Right renal cortex interstitium (tissue), 3 donors: ENCODE data around the gene POLR2A. TPM values are rescaled to one million over a fixed set of nuclear protein-coding genes. Genes with fewer than 3 reads are reported as not detected.
"Not testable (repeated sequence)": the region's sequence is repeated elsewhere in the genome, so short reads cannot be mapped to it uniquely, and the experiment has no call there.

Experiments
- DNase-seq, 3 donors: peaks; one replicate each; pipeline ENCODE4 v3.0.0-alpha.2; 2013; ENCODE audit warnings: low read depth in 3 of 3, low spot score in 2 of 3
- polyA plus RNA-seq, 3 donors: library from polyadenylated mRNA; unstranded; fragments of 120-200 nt; gene quantifications; one replicate each; pipeline ENCODE4 v1.2.1, GENCODE V29; 2013; ENCODE audit not compliant: insufficient read length in 3 of 3

Gene POLR2A
- polyA plus RNA-seq, 3 donors: 108 to 118 (median 118) TPM

DNA sequence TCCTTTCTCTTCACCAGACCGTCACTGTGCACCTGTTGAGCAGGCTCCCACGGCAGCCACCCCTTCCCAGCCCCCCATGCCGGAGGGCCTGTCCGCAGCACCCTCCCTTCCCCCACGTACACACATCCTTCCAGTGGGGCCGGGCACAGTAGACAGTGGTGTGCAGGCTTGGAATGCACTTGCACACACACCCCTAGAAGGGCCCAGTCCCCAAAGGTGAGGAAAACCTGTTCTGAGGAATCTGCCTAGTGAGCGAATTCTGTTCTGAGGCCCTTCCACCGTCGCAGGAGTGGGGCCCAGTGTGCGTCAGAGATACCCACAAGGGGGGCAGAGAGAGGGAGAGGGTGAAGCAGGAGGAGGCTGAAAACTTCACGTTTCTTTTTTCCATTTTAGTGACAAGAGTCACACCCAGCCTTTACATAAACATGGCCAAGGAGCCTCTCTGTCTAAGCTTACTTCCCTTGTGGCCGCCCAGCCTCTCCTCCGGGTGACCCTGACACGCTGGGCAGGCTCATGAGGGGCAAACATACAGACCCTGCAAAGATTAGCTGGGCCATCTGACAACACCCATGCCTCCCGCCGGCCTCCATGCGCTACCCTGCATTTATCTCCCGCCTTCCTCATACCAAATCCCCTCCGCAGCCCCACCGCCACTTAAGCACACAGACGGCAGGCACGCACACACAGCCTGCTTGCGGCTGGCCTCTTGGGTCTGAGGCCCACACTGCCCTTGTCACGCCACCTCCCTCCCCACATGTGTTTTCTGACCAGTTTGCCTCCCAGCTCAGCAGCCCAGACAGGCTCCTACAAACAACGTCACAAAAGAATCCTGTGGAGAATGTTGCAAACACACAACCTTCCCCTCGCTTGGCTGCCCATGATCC lies 6.5 kb upstream of the POLR2A start:
- no peak for DNase-seq

GRCh38 chr17:7478276-7479212 lies 5.6 kb upstream of the POLR2A start:
- no peak for DNase-seq

DNA sequence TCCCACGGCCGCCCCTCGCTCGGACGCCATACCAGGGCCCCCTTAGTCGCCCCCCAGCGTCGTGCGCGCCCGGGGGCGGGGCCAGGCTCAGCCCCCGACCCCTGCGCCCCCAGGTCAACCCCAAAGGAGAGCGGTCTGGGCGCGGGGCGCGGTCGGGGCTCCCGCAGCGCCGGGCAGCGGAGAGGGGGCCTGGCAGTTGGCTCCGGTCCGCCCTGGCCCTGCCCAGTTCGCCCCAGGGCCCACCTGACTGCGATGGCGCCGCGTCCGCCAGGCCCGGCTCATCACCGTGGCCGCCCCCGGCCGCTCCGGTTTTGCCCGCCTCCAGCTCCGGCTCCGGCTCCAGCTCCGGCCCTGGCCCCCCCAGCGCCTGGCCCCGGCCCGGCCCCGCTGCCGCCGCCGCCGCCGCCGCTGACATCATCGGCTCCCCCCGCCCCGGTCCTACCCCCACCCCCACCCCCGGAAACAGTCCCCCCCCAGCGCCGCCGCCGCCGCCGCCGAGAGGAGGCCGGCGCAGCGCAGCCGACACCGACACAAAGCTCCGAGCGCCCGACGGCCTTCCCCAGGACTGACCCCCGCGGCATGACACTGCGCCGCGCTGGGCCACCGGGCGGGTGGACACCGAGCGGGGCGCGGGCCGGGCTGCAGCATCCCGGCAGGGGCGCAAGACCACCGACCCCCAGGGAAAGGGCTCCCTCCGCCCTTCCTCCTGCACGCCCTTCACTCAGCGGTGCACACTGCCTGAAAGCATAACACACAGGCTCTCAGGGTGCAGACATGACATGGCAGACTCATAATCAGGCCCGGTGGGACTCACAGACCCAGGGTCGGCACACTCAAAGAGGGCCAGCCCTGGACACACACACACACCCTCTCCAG lies 4.7 kb upstream of the POLR2A start, which contains the start of gene ZBTB4:
Gene ZBTB4 (minus strand): TSS at position 419 of the 876 bp plus-strand sequence. CDS start 12,830 bp downstream, outside the sequence.
- DNase-seq: no peak

DNA sequence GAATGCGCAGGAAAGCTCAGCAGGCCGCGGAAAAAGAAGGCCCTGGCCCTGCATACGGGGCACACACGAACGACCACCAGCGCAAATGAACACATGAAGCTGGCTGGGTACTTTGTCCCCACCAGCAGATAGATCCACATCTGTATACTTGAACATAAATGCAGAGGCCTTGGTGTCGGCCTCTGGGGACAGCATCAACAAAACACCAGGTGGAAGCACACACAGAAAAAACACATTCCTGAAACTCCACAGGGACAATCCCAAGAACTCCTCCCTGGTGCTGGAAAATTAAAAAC lies 4.1 kb upstream of the POLR2A start:
- no peak for DNase-seq

DNA sequence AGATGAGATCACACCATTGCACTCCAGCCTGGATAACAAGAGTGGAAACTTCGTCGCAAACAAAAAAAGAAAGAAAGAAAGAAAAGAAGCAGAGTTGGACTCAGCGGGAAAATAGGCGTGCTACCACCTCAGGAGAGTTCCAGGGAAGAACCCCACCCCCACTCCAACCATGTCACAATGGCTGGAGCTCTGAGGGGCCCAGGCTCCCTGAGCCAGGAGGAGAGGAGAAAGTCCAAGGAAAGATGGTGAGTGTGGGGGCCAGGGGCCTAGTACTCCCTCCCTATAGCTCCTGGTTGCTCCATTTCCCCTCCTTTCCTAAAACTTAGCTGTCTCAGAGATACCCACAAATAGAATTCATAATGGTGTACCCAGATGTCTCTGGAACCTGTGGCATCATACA lies 2.9 kb upstream of the POLR2A start, which contains the start of gene SLC35G6:
Gene SLC35G6 (plus strand): TSS at position 172 of the 400 bp plus-strand sequence. CDS start 71 bp downstream, at position 243.
- DNase-seq: not testable (repeated sequence)

- DNase-seq: not testable (repeated sequence)
These were observed 2.1 kb upstream of the POLR2A start for GRCh38 chr17:7481842-7482741.

DNA sequence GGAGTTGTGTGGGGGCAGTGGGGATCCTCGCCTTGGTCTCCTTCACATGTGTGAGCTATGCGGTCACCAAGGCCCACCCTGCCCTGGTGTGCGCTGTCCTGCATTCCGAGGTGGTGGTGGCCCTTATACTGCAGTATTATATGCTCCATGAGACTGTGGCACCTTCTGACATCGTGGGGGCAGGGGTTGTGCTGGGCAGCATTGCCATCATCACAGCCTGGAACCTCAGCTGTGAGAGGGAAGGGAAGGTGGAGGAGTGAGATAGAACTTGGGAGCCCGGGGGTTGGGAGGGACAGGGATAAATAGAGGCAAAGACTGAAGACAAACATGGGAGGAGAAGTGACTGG lies 1.5 kb upstream of the POLR2A start:
- DNase-seq: not testable (repeated sequence)

DNA sequence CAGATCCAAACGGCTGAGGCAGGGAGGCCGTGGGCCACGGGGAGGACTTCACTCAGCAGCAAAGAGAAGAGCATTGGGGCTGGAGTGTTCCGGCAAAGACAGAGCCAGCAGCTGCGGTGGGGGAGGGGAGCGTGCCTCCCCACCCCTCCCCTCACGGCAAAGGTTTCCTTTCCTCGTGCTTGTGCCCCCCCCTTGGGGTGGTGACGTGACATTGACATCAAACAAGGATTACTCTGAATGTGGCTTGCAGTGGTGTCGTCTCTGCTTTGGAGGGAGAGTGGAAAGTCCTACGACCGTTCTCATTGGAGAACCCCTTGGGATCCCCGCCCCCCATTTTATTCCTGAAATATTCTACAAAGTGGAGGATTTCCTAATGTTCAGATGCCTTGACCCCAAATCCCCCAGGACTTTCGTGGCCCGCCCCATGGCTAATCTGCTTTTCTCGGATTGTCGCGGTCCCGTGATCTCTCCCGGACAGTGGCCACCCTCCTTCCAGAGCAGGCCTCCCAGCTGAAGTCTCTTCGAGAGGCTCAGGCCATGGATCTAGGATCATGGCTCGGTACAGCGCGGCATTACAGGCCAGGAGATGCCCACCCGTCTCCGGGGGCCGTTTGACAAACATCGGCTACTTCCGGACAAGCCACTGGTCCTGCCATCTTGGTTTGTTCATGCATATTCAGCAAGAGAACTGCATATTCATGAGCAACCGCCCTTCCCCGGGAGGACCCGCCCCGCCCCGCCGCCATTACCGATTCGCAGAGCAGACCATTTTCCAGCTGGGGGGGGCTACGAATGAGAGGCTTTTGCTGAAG lies 705 bp upstream of the POLR2A start:
- DNase-seq: no peak

DNA sequence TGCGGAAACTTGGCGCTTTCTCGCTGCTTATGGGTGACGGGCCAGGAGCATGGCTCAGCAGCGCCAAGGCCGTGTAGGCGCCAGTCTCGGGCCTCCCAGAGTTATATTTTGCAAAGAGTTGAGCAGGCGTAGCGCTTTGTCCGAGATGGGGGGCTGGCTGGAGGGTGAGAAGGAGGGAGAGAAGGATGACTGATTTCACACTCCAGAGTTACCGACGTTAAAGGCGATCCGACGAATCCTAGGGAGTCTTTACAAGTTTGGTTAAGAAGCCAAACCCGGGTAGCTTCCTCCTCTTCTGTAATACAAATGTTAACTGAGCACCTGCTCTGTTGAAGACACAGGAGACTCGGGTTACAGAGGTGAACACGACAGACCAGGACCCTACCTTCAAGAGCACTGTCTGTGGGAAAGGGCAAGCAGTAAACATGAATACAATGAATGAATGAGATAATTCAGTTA lies 782 bp downstream of the POLR2A start:
- no peak for DNase-seq

GRCh38 chr17:7486181-7486580 lies 2.0 kb downstream of the POLR2A start:
- DNase-seq: no peak

GRCh38 chr17:7490144-7490543 lies 6.0 kb downstream of the POLR2A start:
- DNase-seq: no peak

DNA sequence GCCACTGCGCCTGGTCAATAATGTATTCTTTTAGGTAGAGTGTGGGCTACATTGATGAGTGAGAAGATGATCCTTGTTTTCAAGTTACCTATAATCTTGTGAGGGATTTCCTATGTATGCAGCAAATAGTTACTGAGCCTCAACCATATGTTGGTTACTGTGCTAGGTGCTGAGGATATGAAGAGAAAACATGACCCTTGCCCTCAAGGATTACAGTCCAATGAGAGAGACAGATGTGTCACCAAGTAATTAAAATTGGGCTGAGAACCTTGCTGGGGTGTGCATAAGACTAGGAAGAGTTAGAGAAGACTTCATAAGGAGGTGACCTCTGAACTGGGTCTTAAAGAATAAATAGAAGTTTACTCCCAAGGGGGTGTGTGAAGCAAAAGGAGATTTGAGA lies 7.4 kb downstream of the POLR2A start:
- DNase-seq: no peak

DNA sequence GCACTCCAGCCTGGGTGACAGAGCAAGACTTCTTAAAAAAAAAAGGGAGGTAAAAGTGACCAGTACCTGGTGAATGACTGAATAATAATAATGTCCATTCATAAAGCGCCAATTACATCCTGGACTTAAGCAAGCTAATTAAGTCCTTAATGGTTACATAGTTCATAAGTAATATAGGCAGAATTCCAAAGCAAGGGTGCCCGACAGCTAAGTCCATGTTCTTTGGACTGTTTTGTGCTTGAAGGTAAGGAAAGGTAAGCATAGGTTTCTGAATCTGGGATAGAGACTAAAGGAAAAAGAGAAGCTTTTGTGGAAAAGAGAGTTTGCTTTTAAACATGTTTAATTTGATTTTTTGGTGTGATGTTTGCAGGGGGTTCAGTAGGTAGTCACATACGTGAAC lies 9.8 kb downstream of the POLR2A start:
- DNase-seq: no peak

DNA sequence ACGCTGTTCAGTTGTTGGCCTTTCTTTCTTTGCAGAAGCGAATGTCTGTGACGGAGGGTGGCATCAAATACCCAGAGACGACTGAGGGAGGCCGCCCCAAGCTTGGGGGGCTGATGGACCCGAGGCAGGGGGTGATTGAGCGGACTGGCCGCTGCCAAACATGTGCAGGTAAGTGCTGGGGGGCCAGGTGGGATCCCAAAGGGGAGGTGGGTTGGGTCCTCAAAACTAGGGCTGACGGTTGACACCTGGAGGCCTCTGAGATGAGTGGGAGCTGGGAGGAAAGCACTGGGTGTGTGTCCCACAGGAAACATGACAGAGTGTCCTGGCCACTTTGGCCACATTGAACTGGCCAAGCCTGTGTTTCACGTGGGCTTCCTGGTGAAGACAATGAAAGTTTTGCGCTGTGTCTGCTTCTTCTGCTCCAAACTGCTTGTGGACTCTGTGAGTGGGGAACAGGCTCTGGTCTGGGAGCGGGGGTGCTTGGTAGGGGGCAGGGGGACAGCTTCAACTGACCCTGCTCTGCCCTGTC lies 11.8 kb downstream of the POLR2A start:
- no peak for DNase-seq

GRCh38 chr17:7496470-7497183 lies 12.5 kb downstream of the POLR2A start:
- DNase-seq: no peak

GRCh38 chr17:7497228-7497627 lies 13.1 kb downstream of the POLR2A start:
- no peak for DNase-seq

DNA sequence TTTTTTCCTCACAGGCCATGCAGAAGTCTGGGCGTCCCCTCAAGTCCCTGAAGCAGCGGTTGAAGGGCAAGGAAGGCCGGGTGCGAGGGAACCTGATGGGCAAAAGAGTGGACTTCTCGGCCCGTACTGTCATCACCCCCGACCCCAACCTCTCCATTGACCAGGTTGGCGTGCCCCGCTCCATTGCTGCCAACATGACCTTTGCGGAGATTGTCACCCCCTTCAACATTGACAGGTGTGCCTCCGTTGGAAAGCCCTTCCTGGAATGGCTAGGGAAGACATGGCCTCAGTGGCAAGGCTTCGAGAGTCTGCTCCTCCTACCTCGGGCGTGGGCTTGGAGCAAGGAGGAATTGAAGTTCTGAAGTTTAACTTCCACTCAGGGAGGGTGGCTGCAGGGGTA lies 13.5 kb downstream of the POLR2A start:
- no peak for DNase-seq

- DNase-seq: no peak
These were observed 15.0 kb downstream of the POLR2A start for GRCh38 chr17:7499161-7499560.
